ENCODE measurements around the gene SSR1. TPM values are rescaled to one million over a fixed set of nuclear protein-coding genes. Genes with fewer than 3 reads are reported as not detected.

SSR1 gene
- total and polyA plus RNA-seq, 7 experiments from 2014 or later, result 75.0 to 204 (median 130) TPM

Other genes with a start within 250 kb of the SSR1 start
- gene RREB1, start 205.2 kb downstream of the SSR1 start, total RNA-seq, result 10 to 100 TPM; 28.3 to 56.7 (median 51.6) TPM
- gene RREB1, start 205.2 kb downstream of the SSR1 start, polyA plus RNA-seq, result 10 to 100 TPM in 1 of 2 donors, 1 to 10 TPM in 1; 4.2 to 10.0 TPM
- under 1 TPM; 0.16 to 0.48 (median 0.22) TPM for gene CAGE1, start 76.5 kb upstream of the SSR1 start, total RNA-seq
- gene CAGE1, start 76.5 kb upstream of the SSR1 start, polyA plus RNA-seq, result under 1 TPM in 1 of 2 donors, not detected in 1; 0.06 TPM
- 10 to 100 TPM; 24.4 to 39.9 (median 27.6) TPM for gene RIOK1, start 76.6 kb upstream of the SSR1 start, total RNA-seq
- 10 to 100 TPM; 17.2 to 20.9 TPM for gene RIOK1, start 76.6 kb upstream of the SSR1 start, polyA plus RNA-seq
- gene DSP, start 228.5 kb upstream of the SSR1 start, total RNA-seq, result under 1 TPM in 1 of 5 experiments, not detected in 4; 0.02 TPM
- gene DSP, start 228.5 kb upstream of the SSR1 start, polyA plus RNA-seq, result under 1 TPM in 1 of 2 donors, not detected in 1; 0.02 TPM